Heart left ventricle (tissue), 16 donors: ENCODE data around the gene RIMS1. TPM values are rescaled to one million over a fixed set of nuclear protein-coding genes. Genes with fewer than 3 reads are reported as not detected.
A peak's percentile ranks its signal among the peaks of the same experiment; 100 is the strongest.

Experiments
- ATAC-seq, 4 donors: fragments of 200-7000 bp; cut with Tn5 transposase; one replicate each; pipeline ENCODE4 v1.9.1; 2020 to 2022; ENCODE audit warnings: moderate library complexity in 4 of 4, mild to moderate bottlenecking in 3 of 4, moderate number of reproducible peaks in 1 of 4
- DNase-seq, 5 donors: peaks; one replicate each; pipeline ENCODE4 v3.0.0-alpha.2; 2020
- H3K27ac ChIP-seq, 12 donors: fragments of 200-600 bp; sonication (generic) in 4 of 12; one replicate each; pipeline versions ENCODE4 v1.5.0 to v1.8.0; 2016 to 2022; ENCODE audit warnings: mild to moderate bottlenecking in 2 of 12
- H3K27me3 ChIP-seq, 9 donors: fragments of 200-600 bp; sonication (generic) in 2 of 9; one replicate each; pipeline versions ENCODE4 v1.5.1 to v1.8.0; 2016 to 2022; ENCODE audit warnings: mild to moderate bottlenecking in 3 of 9
- H3K36me3 ChIP-seq, 9 donors: fragments of 200-600 bp; sonication (generic) in 2 of 9; one replicate each; pipeline versions ENCODE4 v1.5.0 to v1.8.0; 2018 to 2022; ENCODE audit warnings: mild to moderate bottlenecking in 2 of 9
- H3K4me1 ChIP-seq, 12 donors: fragments of 200-600 bp; sonication (generic) in 4 of 12; one replicate each; pipeline versions ENCODE4 v1.5.0 to v1.8.0; 2016 to 2022; ENCODE audit warnings: mild to moderate bottlenecking in 3 of 12
- H3K4me3 ChIP-seq, 12 donors: fragments of 200-600 bp; sonication (generic) in 4 of 12; one replicate each; pipeline versions ENCODE4 v1.5.0 to v1.8.0; 2017 to 2022; ENCODE audit warnings: mild to moderate bottlenecking in 9 of 12, moderate library complexity in 4 of 12
- H3K9me3 ChIP-seq, 12 donors: fragments of 200-600 bp; sonication (generic) in 4 of 12; one replicate each; pipeline versions ENCODE4 v1.5.0 to v1.8.0; 2016 to 2022; ENCODE audit warnings: mild to moderate bottlenecking in 1 of 12
- POLR2A ChIP-seq, 2 donors: fragments of 450-650 bp; IDR thresholded peaks; one replicate each; pipeline ENCODE4 v1.6.1; 2017; ENCODE audit warnings: antibody characterized with exemption in 2 of 2, mild to moderate bottlenecking in 2 of 2, moderate library complexity in 2 of 2
- WGBS, 4 donors: extraction: QIAGEN DNeasy Blood & Tissue Kit in 2 of 4; methylation state at CpG; one replicate each; pipeline versions ENCODE4 v1.1.5 to v1.1.7; 2013 to 2018; 5-methylcytosine and 5-hydroxymethylcytosine counted together
- intact Hi-C, 10 donors: fragments of 100-400 bp; cut with DNase I; formaldehyde crosslinking; loops; one replicate each; pipeline versions ENCODE4 v1.11.1 to v1.14.2; 2022
- polyA plus RNA-seq, 2 donors: library from polyadenylated mRNA; stranded (reverse); fragments of 200-250 nt; gene quantifications; one replicate each; pipeline ENCODE4 v1.2.3, GENCODE V29; 2013
- total RNA-seq, 9 donors: library from RNA; depleted of rRNA in 2 of 9; stranded (reverse); fragments of >200 nt in 2 of 9; fragmentation: NEBNext Ultra II Directional in 3 of 9; extraction: Animal tissue kit (Norgen Biotek cat#: 25700) in 3 of 9; gene quantifications; one replicate each; pipeline versions ENCODE4 v1.1.0 to v1.2.4, GENCODE V29; 2016 to 2023
- TF ChIP-seq, protein P1 (sequence below), 12 donors: fragments of 200-600 bp; sonication (generic) in 4 of 12; IDR thresholded peaks; one replicate each; pipeline versions ENCODE4 v1.5.0 to v1.8.0; 2018 to 2022; ENCODE audit warnings: antibody characterized with exemption in 12 of 12, mild to moderate bottlenecking in 5 of 12
- donor health status: ischemic (EF 13 %, LVEDD 7.1; RV severe dilation, severe dysfunction).
- donor health status: healthy with polysubstance abuse.
- donor health status: DM: no; HTN: yes; CAD: no.
- donor health status: DM: no; HTN: no; CAD: no.
- donor health status: ischemic (EF 25% LVEDD 6.9; RV normal size, moderate dysfunction).
- donor health status: ischemic (EF 25% LVEDD 5.7; RV mildly dilated, moderate dysfunction).
- donor health status: healthy.
- donor health status: DM: yes; HTN: yes; CAD: no.
- donor health status: ischemic (EF 35%, LVEDD 5.7; RV mildly dilated, moderate dysfunction).
- donor health status: nonischemic (EF 11% LVEDD 7.7; RV severe dilation, severe dysfunction).
- donor health status: DM: yes; HTN: yes; CAD: no.
- donor health status: PGD.
- donor health status: ischemic (EF 29% LVEDD 5.4; RV normal size, mild dysfunction).
- donor health status: nonischemic (EF 23%, LVEDD 6.1; RV moderate dilation, normal function).

RIMS1 gene
- total and polyA plus RNA-seq, 11 donors, result 0.11 to 3.2 (median 1.1) TPM; not detected in 4

DNA sequence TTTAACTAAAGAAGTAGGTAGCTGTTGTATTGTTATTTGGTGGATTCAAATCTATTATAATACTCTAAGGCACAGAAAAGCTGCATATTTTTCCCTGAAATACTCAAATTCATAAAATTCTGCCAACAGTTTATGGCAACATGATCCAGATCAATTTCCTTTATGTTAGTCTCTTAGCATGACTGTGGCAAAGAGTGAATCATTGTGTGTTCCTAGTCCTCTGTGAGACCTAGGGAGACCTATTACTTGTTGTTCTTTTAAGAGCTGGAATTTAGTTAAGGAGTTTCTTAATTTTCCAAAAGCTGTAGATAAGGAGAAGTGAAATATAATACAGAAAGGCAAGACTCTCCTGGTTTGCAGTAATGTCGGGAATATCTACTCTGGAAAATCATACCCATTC, 149.6 kb downstream of the RIMS1 start:
- ATAC-seq (no peak), DNase-seq (no peak)
- WGBS, 4 donors, result 86 to 100% (median 96%) methylated on average over 1 of the region's 1 CpG
- Histone ChIP-seq H3K4me1 (no peaks in the 10 kb centered on the region), H3K4me3 (no peak overlapping the region), H3K36me3 (no peaks in the 10 kb centered on the region), H3K27ac (no peak overlapping the region), H3K9me3 (no peaks in the 10 kb centered on the region), H3K27me3 (no peaks in the 10 kb centered on the region)
- intact Hi-C loops, result no loop called here
- TF ChIP-seq, protein P1, sequence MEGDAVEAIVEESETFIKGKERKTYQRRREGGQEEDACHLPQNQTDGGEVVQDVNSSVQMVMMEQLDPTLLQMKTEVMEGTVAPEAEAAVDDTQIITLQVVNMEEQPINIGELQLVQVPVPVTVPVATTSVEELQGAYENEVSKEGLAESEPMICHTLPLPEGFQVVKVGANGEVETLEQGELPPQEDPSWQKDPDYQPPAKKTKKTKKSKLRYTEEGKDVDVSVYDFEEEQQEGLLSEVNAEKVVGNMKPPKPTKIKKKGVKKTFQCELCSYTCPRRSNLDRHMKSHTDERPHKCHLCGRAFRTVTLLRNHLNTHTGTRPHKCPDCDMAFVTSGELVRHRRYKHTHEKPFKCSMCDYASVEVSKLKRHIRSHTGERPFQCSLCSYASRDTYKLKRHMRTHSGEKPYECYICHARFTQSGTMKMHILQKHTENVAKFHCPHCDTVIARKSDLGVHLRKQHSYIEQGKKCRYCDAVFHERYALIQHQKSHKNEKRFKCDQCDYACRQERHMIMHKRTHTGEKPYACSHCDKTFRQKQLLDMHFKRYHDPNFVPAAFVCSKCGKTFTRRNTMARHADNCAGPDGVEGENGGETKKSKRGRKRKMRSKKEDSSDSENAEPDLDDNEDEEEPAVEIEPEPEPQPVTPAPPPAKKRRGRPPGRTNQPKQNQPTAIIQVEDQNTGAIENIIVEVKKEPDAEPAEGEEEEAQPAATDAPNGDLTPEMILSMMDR (IDR thresholded peaks at IDR 0.05), result no peak
- no peak for TF ChIP-seq POLR2A (IDR thresholded peaks at IDR 0.05)

DNA sequence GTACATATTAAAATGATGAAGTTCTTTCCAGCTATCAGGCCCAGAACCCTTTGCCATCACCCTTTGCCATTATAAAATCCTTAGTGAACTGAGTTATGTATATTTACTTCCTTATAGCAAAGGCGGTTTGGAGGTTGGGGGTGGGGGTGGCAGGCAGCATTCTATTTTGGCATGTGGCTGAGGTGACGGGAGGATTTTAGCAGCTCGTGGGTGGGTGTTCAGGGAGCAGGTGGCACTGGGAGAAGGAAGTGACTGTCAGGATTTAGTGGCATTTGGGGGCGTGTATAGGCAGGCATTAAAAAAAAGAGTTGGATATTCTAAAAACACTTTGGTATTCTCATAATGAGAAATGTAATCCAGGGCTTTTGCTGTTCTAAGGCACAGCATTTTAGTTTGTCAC, 150.7 kb downstream of the RIMS1 start:
- H3K4me3 ChIP-seq, result no peak overlapping the region
- ATAC-seq (no peak), DNase-seq (no peak)
- intact Hi-C loops, result no loop called here
- no peaks in the 10 kb centered on the region for H3K27me3 ChIP-seq
- WGBS, 4 donors, result 33 to 47% (median 42%) methylated on average over 4 of the region's 4 CpGs
- no peaks in the 10 kb centered on the region for H3K36me3 ChIP-seq
- no peak for TF ChIP-seq POLR2A (IDR thresholded peaks at IDR 0.05)
- TF ChIP-seq, protein P1 (IDR thresholded peaks at IDR 0.05), result no peak
- H3K9me3 ChIP-seq, result no peaks in the 10 kb centered on the region
- no peak overlapping the region for H3K27ac ChIP-seq
- H3K4me1 ChIP-seq, result no peaks in the 10 kb centered on the region

DNA sequence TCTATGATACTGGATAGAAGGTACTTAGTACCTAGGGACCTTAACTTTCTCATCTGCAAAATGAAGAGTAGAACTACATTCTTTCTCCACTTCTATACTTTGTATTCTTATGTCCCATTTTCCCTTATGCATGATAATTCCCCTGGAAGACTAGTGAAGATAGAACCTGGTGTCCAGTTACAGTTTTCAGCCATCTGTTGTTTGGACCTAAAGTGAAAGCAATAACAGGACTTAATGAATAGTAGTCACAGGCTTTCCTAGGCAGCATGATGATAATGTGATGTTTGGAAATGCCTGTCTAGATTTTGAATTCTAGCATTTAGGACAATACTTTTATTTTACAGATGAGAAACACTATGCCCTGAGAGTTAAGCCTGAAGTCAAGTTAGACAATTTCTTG, 153.8 kb downstream of the RIMS1 start:
- Histone ChIP-seq H3K4me1 (no peaks in the 10 kb centered on the region), H3K27ac (no peak overlapping the region), H3K36me3 (no peaks in the 10 kb centered on the region), H3K9me3 (no peaks in the 10 kb centered on the region), H3K4me3 (no peak overlapping the region), H3K27me3 (no peaks in the 10 kb centered on the region)
- no peak for ATAC-seq
- intact Hi-C loops, result no loop called here
- DNase-seq, result no peak
- TF ChIP-seq, protein P1 (IDR thresholded peaks at IDR 0.05), result no peak
- no peak for TF ChIP-seq POLR2A (IDR thresholded peaks at IDR 0.05)

DNA sequence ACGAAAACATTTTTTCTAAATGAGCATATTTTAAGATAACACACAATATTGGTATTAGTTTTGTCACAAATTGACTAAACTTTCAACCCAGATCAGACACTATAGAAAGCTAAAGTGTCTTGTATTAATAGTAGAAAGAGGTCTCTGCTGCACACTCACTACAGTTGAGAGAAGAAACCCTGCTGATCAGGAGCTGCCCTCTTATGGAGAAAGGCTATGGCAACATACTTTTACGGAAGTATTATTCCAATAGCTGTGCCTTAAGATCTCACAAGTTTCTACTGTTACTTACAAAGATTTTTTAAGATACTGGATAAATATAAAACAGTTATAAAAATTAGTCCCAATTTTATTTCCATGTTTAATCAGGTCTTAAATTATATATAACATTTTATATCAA, 155.7 kb downstream of the RIMS1 start:
- Histone ChIP-seq H3K27me3 (no peaks in the 10 kb centered on the region), H3K4me1 (no peaks in the 10 kb centered on the region), H3K27ac (no peak overlapping the region), H3K9me3 (no peaks in the 10 kb centered on the region), H3K36me3 (no peaks in the 10 kb centered on the region), H3K4me3 (no peak overlapping the region)
- no peak for ATAC-seq
- DNase-seq, result no peak
- intact Hi-C loops, result no loop called here
- WGBS, 4 donors, result 68 to 77% (median 70%) methylated on average over 2 of the region's 2 CpGs
- TF ChIP-seq, protein P1 (IDR thresholded peaks at IDR 0.05), result peak in 3 of 12 donors; percentile 6 to 14 (median 11)
- TF ChIP-seq POLR2A (IDR thresholded peaks at IDR 0.05), result no peak
